HG03457 (cell line): ENCODE measurements around the gene NACC2.
"Not testable (repeated sequence)": the region's sequence is repeated elsewhere in the genome, so short reads cannot be mapped to it uniquely, and the experiment has no call there.

ENCODE experiments used
- ATAC-seq: cut with Tn5 transposase; IDR thresholded peaks from one replicate; pipeline ENCODE4 v1.9.1; 2021; ENCODE audit warnings: moderate number of reproducible peaks; ENCODE audit not compliant: unreplicated experiment

Gene NACC2

GRCh38 chr9:136082496-136083361, 12.4 kb downstream of the NACC2 start:
- no peak for ATAC-seq

DNA sequence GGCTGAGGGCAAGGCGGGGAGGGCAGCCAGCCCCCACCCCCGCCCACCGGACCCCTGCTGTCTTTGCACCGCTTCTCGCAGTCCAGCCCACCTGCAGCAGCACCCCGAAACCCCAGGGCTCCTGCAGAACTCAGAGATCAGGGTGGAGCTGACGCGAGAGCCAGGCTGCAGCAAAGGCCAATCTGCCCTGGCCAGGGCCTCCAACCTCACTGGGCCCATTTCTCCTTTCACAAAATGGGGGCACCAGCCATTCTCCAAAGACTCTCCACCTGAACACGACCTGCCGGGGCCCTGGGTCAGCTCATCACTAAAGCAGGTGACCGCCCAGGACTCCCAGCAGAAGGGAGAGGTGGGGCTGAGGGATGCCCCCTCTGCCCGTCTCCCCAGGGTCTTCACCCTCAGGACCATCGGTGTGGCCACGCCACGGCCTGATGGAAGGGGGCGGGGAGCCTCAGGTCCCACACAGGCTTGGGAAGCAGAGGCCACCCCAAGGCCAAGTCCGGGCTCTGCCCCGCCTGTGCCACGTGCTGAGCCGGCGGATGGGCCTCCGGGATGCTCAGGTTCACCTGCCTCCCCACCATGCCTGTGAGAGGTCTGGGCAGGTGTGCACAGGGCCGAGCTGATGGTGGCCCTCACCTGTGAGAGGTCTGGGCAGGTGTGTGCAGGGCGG, 13.1 kb downstream of the NACC2 start:
- ATAC-seq = no peak

GRCh38 chr9:136081113-136081825, 13.8 kb downstream of the NACC2 start:
- no peak for ATAC-seq

- no peak for ATAC-seq
Observed at GRCh38 chr9:136080716-136081112, 14.4 kb downstream of the NACC2 start.

GRCh38 chr9:136079916-136080246, 15.2 kb downstream of the NACC2 start:
- no peak for ATAC-seq

- no peak for ATAC-seq
Observed at GRCh38 chr9:136079211-136079915, 15.7 kb downstream of the NACC2 start.

- no peak for ATAC-seq
Observed at GRCh38 chr9:136078498-136079011, 16.5 kb downstream of the NACC2 start.

DNA sequence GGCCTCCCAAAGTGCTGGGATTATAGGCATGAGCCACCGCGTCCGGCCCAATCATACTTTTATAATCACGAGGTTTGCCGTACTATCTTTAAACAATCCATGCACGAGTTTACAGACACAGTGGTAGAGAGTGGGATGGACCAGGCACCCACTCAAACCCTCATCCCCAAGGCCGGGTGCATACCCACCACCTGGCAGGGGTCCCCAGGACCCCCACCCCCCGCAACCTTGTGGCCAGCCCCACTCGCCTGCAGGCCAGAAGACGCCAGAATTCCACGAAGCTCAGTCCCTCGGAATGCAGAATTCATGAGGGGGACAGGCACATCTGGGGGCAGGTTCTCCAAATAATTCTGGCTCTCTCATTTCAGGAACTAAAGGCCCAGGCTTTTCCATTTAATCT, 17.1 kb downstream of the NACC2 start:
- no peak for ATAC-seq

GRCh38 chr9:136077491-136077890, 17.6 kb downstream of the NACC2 start:
- ATAC-seq = no peak

DNA sequence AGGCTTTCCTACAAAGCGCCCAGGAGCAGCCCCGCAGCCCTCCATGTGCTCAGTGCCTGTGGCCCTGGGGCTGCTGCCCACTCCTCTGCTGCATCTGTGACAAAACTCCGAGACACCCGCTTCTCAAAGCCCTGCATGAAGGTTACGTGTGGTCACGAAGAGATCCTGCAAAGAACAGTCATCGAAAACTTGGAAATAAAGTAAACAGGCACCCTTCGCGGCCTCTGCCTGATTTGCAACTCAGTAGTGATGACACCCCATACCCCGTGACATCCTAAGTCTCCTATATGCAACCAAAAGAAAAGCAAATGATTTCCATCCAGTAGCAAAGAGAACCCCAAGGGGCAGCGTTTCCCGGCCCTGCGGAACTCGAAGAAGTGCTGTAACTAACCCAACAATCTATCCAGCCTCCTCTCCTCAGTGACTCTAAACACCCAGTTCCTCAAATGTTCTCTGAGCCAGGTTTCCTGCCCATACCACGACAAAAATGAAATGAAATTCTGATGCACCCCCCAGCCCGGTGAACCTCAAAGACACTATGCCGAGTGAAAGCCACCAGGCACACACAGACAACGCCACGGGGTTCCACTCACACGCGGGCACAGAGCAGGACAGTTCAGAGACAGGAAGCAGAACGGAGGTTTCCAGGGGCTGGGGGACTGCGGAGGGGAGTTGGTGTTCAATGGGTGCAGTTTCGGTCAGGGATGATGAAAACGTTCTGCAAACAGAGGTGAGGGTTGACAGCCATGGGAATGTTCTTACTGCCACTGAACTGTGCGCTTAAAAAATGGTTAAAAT, 19.0 kb downstream of the NACC2 start:
- ATAC-seq = no peak

- no peak for ATAC-seq
Observed at GRCh38 chr9:136075134-136075841, 19.8 kb downstream of the NACC2 start.

GRCh38 chr9:136074706-136075105, 20.4 kb downstream of the NACC2 start:
- ATAC-seq = no peak

DNA sequence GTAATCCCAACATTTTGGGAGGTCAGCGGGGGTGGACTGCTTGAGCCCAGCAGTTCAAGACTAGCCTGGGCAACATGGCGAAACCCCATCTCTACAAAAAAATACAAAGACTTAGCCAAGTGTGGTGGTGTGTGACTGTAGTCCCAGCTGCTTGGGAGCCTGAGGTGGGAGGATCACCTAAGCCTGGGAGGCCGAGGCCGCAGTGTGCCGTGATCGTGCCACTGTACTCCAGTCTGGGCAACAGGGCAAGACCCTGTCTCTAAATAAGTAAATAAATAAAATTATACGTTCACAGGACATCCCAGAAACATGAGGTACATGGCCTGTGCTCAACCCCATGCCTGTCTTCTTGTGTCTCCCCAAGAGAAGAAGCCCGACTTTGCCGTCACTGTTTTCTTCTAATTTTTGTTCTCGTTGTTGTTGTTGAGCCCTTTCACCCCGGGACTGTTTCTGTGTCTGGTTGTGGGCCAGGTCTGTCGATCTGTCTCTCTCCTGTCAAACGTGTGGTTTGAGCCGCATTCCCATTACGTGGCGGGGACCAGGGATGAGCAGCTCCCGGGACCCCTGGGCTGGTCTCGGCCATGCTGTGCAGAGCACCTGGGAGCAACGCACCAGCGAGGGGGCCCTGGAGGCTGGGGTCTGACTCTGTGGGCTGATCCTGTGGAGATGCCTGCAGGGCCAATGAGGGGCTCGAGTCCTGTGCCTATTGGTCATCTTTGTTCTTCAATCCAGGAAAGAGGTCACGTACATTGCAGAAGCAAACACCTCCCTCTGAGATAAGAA, 32.2 kb downstream of the NACC2 start:
- ATAC-seq = no peak

- not testable (repeated sequence) for ATAC-seq
Observed at GRCh38 chr9:136061916-136062315, 33.2 kb downstream of the NACC2 start.

- no peak for ATAC-seq
Observed at GRCh38 chr9:136061405-136061804, 33.7 kb downstream of the NACC2 start.

GRCh38 chr9:136060671-136061371, 34.3 kb downstream of the NACC2 start:
- no peak for ATAC-seq

DNA sequence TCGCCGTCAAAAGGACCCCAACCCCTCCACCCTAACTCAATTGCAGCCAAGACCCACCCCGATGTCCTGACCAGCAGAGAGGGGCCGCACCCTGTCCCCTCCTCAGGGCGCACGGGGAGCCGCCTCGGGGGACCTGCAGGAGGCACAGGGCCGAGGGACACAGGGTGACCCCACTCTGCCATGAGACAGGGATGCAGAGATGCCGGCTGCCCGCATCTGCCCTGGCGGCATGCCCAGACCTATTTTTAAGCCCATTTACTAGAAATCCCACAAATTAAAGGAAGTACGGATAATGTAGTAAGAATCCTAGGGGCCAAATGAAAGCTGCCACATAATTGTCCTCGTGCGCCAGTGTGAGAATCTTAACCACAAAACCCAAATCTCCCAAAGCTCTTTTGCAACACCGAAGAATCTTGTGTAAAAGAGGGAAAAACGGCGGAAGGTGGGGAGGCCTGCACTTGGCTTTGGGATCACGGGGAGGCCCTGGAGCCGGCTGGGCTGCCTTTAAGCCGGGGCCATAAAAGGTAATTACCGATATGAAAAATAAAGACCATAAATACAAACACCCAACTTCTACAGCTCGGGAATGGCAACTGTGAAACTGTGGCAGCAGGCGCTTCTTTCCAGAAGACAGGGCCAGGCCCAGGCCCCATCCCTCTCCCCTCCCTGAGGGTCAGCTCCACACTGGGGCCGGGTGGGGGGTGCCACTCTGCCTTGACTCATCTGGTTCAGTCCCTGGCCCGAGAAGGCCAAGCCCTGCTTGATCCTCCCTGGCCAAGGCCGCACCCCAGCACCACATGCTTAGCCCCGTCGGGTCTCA, 35.0 kb downstream of the NACC2 start:
- no peak for ATAC-seq
